GM06990 (cell line): ENCODE results near the gene NOC2L.

Source experiments
- DNase-seq: peaks from one replicate; pipeline ENCODE4 v3.0.0-alpha.2; 2011; ENCODE audit not compliant: insufficient read length; ENCODE audit errors: extremely low read depth
- H3K27me3 ChIP-seq: replicated peaks from 2 replicates; pipeline ENCODE4 v1.6.0; 2011; ENCODE audit warnings: low read length; ENCODE audit not compliant: control insufficient read depth, insufficient read depth
- H3K36me3 ChIP-seq: 2 replicates; pipeline ENCODE4 v1.5.1; 2011; ENCODE audit warnings: low read length; ENCODE audit not compliant: control insufficient read depth, insufficient read depth
- H3K4me3 ChIP-seq: replicated peaks from 2 replicates; pipeline ENCODE4 v1.5.1; 2011; ENCODE audit warnings: low read depth, mild to moderate bottlenecking, control low read depth, low read length
- CTCF ChIP-seq: IDR thresholded peaks from 2 replicates; pipeline ENCODE4 v1.5.1; 2011; ENCODE audit warnings: low read length, control low read depth, mild to moderate bottlenecking, inconsistent platforms; ENCODE audit not compliant: insufficient read depth, poor library complexity, severe bottlenecking

Gene NOC2L

DNA sequence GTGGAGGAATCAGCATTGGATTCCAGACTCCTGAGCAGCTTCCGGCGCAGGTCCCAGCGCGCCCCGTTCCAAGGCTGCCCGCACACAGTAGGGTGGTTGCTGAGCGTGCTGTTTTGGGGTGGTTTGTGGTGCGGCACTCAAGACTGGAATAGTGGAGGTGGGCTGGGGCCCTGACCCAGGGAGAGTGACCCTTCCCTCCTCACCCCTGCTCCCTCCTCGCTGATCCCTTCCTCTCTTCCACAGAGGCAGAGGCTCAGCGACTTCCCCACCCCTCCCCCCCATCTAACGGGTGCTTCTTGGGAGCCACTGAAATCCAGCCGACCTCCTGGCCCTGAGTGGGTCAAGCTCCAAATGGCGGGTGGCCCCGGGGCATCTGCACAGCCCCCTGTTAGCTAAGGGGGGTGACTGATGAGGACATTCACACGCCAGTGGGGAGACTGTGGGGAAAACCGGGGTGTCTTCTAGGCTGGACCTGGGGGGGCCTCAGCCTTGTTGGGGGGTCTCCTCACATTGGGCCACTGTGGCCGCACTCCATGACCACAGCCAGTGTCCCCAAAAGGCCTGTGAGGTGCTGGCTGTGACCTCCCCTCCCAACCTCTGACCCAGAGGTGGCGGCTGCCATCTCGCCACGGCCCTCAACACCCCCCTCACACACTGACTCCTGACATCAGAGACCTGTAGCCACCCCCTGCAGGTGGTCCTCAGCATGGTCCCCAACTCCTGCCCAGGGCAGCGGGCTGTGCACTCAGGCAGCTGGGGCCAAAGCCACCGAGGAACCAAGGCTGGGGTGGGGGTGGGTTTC lies 44.8 kb upstream of the NOC2L start:
- TF ChIP-seq CTCF = no peak
- H3K27me3 ChIP-seq = peaks cover 3% of the 10 kb centered on the region
- H3K4me3 ChIP-seq = no peak overlapping the region
- no peaks in the 10 kb centered on the region; the same call in 1 of the 2 replicates for H3K36me3 ChIP-seq
- no peak for DNase-seq

DNA sequence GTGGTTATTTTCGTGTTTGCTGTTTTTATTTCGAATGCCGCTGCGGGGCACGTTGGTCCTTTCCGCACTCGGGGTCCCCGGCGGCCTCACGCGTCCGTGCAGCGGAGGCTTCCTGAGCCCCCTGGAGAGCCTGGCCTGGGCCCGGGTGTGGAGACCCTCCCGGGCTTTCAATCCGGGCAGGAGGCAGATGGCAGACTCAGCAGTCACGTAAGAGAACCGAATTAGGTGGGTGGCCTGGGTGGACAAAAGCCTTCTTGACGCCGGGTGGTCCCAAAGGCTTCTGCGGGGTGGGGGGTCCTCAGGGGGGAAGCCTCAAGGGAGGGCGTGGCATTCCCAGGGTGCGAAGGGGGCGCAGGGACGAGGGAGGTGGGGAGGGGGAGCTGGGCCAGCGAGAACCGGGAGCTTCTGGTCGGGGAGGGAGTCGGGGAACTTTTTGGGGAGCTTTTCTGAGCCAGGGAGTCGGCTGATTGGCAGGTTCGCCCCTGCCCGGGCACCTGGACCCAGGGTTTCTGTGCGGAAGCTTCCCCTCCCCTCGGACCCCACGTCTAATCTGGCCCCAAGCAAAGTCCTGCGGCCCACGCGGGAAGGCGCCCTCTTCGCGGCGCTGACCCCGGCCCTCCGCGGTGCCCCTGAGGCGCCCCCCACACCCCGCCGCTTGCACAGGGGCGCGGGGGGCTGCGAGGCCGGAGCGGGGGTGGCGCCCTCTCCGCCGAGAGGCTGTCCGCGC lies 42.2 kb upstream of the NOC2L start:
- Histone ChIP-seq H3K4me3 (peak overlapping the region; percentile 18), H3K36me3 (no peaks in the 10 kb centered on the region; the same call in 1 of the 2 replicates), H3K27me3 (peaks cover 3% of the 10 kb centered on the region)
- no peak for DNase-seq
- no peak for TF ChIP-seq CTCF

- DNase-seq = peak; percentile 68
- Histone ChIP-seq H3K36me3 (no peaks in the 10 kb centered on the region; the same call in 1 of the 2 replicates), H3K4me3 (peak overlapping the region; percentile 51), H3K27me3 (peaks cover 3% of the 10 kb centered on the region)
- no peak for TF ChIP-seq CTCF
Measured at GRCh38 chr1:1000357-1001056, 41.5 kb upstream of the NOC2L start.

DNA sequence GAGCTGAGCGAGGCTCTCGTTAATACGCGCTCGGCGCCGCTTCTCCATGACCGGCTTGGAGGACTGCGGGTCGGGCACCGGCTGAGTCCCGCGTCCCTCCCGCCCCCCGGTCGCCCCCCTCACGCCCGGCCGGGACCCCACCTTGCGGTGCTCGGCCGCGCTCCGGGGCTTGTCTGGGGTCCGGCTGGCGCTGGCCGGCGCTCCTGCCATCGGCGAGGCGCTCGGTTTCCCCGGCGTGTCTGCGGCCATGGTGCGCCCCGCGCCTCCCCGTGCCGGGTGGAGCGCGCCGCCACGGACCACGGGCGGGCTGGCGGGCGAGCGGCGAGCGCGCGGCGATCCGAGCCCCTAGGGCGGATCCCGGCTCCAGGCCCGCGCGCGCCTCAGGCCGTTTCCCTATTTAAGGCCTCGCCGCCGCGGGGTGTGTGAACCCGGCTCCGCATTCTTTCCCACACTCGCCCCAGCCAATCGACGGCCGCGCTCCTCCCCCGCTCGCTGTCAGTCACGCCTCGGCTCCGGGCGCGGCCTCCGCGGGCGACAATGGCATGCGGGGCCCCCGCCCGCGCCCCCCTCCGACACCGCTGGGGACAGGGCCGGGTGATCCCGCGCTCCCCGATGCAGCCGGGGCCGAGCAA lies 40.8 kb upstream of the NOC2L start, which contains the start of gene HES4:
HES4 (minus strand) TSS at position 373 of the 632 bp plus-strand sequence; CDS start at position 249, 124 bp downstream.
- Histone ChIP-seq H3K27me3 (peaks cover 3% of the 10 kb centered on the region), H3K4me3 (peak within 1 kb of the TSS; percentile 51), H3K36me3 (no peaks in the 10 kb centered on the region; the same call in 1 of the 2 replicates)
- DNase-seq = no peak
- no peak for TF ChIP-seq CTCF

- H3K36me3 ChIP-seq = no peaks in the 10 kb centered on the region
- peak overlapping the region; percentile 18 for H3K4me3 ChIP-seq
- DNase-seq = no peak
- H3K27me3 ChIP-seq = no peaks in the 10 kb centered on the region; the same call in 1 of the 2 replicates
- no peak for TF ChIP-seq CTCF
Measured at GRCh38 chr1:998995-999724, 40.1 kb upstream of the NOC2L start.
